Renal cortical epithelial cell (primary cell): ENCODE data around the gene NTF3. TPM values are rescaled to one million over a fixed set of nuclear protein-coding genes. Genes with fewer than 3 reads are reported as not detected.

Experiments used
- DNase-seq: peaks from one replicate; pipeline ENCODE4 v3.0.0-alpha.2; 2011; ENCODE audit warnings: low read depth
- total RNA-seq: library from RNA; depleted of rRNA; stranded (reverse); fragments of >200 nt; gene quantifications from 2 replicates; pipeline ENCODE4 v1.2.3, GENCODE V29; 2014

Gene NTF3
- total RNA-seq, 1 donor from 2014 or later: 3.6 TPM

DNA sequence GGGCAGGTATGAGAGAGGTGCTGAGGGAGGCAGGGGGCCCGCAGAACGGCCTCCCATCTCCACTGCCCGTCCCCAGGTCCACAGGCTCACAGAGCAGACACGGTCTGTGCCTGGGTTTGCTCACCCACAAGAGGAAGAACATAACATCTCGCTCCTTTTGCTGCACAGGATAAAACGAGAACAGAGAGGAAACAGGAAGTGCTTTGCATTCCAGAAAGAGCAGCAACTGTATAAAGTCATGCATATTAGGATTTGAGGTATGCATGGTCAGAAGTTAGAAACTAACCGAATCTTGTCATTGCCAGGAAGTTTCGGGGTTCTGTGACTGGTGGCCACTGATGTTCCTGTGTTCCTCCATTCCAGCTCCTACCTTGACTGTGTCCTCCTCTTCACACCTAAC, 25.0 kb downstream of the NTF3 start:
- DNase-seq: peak; percentile 76

- DNase-seq: peak; percentile 56
Observed at GRCh38 chr12:5458229-5459050, 26.5 kb downstream of the NTF3 start.

DNA sequence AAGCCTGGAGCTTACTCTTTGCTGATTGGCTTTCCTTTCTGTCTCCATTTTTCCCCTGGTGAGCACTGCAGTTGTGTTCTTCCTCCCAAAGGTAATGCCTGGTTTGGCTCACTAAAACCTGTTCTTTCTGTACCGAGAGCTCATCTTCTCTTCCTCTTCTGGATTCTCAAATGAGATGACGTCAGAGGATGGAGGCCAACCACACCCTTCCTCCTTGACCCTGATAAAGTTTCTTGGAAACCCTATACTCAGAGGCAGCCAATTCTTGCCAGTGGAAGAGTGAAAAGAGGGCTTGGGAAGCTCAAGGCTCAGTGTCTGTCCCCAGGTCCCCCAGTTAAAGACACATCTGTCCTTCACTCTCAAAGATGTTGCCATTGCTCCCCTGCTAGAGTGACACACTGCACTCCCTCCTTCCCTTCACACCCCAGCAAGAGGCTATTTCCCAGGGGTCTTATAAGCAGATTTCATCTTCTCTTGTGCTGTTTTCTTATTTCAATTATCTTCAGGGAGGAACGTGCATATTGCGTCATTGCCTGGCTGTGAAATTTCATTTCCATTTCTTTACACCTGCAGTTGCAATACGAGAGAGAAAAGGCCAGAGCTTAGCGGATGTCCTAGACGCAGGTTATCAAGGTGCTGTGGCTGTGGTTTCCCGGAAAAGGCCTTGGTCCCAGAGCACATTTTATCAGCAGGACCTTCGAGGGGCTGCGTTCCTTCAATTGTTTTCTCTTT, 27.3 kb downstream of the NTF3 start:
- no peak for DNase-seq

DNA sequence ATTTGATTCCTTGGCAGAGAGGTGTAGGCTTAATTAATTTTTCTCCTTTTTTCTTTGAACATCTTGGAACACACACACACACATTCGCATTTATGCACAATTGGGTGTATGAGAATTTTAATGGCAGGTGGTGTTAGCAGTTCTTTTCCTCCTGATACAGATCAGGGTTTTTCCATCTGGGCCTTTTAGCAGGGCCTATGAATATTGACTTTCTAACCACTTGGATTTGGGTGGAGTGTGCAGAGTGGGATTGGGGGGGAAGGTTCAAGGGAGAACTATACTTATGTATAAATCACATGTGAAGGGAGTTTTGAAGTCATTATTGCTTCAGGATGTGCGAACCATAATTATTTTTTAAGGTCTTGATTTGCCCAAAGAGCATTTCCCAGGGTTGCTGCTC, 28.9 kb downstream of the NTF3 start:
- no peak for DNase-seq

DNA sequence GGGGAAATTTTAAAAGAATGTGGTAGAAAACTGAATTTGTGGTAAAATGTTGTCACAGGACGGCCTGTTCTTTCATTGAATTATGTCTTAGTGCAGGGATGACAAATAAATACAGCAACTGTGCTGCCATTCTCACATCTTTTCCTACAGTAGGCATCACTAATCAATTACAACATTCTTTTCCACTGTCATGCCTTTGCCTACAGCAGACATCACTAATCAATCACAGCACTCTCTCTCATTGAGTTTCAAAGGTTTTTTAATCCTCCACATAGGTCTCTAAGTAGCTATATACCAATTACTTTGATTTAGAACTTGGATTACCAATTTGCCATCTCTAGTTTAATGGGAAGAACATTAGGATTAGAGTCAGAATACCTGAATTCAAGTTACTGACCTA, 30.1 kb downstream of the NTF3 start:
- no peak for DNase-seq

DNA sequence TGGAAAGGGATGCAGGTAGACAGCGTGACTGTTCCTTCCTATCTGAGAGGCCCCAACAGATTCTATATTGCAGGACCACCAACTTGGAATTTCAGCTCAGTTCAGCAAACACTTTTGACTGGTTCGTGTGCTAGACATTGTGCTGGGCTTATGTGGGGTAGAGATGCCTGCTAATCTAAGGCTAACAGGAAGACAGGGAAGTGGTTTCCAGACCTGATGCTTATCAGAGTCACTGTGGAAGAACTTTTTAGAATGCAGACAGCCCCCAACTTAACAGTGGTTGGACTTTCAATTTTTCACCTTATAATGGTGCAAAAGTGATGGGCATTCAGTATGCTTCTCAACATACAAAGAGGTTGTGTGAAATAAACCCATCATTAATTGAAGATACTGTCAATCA, 32.2 kb downstream of the NTF3 start:
- no peak for DNase-seq

DNA sequence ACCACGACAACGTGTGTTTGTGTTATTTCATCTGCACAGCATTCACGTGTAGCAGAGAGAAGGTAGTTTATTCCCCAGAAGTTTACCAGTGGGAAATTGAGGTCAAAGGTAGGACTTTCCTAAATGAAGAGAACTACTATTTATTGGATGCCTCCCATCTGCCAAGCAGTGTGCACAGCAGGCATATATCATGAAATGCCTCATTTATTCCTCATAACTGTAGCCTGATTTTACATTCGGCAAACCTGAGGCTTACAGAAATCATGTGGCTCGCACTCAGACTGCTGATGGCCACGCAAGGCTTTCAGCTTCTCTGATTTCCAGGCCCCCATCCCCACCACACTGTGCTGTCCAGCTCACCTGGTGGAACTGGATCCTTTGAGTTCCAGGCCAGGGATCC, 33.5 kb downstream of the NTF3 start:
- DNase-seq: no peak

DNA sequence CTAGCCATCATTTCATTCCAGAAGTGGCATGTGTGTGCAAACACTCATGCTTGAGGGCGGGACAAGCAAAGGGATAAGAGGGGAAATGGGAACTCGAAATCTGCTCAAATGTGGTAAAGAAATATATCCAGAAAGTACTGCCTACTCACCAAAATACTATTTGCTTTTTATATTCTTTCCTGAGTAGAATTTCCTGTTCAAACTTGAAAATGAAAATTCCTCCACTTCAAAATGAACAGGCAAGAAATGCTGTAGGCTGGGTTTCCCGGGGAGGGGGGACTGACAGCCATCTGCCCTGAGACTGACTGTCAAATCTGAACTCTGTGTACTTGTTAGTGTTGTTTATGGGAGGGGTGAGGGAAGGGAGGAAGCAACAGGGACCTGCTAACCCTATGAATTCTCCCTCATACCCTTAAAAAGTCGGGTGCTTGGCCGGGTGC, 34.6 kb downstream of the NTF3 start:
- no peak for DNase-seq

GRCh38 chr12:5467931-5468330, 36.0 kb downstream of the NTF3 start:
- DNase-seq: no peak

DNA sequence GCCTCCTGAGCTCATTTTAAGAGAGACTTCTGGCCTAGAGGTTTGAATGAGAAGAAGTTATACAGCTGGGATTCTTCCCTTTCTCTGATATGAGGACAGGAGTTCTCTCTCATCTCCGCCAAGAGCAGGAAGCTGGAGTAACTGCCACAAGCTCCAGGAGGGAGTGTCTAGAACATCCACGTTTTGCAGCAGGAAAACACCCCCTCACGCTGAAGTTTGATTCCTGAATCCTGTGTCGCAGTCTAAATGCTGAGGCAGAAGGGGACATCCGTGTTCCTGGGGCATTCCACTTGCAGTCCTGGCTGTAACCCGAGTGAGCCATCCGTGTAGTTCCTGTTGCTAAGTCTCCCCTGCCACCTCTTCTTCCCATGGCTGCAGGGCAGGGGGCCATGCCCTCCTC, 38.3 kb downstream of the NTF3 start:
- no peak for DNase-seq

- no peak for DNase-seq
Observed at GRCh38 chr12:5470703-5471102, 38.8 kb downstream of the NTF3 start.

- no peak for DNase-seq
Observed at GRCh38 chr12:5473076-5473782, 41.3 kb downstream of the NTF3 start.

DNA sequence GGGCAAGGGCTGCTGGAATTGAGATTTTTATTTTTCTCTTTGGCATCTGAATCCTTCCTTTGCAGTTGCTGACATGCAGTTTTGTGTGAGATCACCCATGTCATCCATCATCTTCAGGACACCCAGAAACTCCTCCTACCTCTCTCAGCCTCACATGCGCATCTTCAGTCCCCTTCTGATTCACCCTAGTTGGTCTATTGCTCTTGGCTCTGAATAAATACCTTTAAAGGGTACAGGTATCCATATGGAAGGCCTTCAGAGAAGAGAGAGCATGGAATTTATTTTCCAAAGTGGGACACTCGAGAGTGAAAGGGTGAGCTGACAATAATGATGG, 41.8 kb downstream of the NTF3 start:
- DNase-seq: no peak

DNA sequence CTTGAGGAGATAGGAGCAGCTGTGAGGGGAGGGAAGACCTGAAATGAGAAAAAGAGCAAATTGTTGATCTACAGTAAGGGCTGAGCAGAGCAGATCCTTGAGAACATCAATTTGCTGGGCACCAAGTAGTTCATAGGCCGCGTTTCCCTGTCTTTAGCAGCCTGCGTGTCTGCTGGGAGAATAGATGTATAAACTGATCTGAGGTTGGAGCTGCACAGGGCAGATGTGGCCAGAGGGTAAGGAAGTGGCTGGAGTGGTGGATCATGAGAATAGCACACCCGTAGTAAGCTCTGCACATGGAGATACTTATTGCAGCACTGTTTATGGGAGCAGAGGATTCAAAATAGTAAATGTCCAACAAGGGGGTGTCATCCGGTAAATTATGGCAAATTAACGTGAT, 44.4 kb downstream of the NTF3 start:
- DNase-seq: no peak

DNA sequence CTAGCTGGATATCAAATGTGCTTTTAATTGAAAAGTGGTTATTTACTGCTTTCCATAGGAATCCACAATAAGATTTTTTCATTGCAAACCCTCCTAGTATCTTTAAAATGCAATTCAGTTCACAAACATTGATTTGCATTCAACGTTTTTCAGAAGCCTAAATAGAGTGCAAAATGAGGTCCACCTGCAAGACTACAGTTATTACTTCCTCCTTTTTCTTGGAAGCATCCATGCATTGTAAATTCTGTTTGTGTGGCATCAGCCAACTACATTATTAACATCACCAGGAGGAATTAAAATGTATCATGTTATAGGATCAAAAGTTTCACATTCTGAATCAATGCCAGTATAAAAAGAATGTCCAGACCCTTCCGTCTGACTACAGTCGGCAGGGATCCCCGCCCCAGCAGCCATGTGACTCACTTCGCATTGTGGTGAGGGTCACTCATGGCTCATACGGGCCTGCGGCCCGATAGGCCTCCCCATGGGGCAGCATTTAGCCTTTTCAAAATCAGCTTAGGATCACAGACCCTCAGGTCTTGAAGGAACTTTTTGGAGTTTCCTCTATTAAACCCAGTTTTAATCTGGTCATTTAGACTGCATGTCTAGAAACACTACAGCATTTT, 46.3 kb downstream of the NTF3 start:
- DNase-seq: no peak

- no peak for DNase-seq
Observed at GRCh38 chr12:5479761-5480160, 47.9 kb downstream of the NTF3 start.

- no peak for DNase-seq
Observed at GRCh38 chr12:5480218-5480937, 48.5 kb downstream of the NTF3 start.

- no peak for DNase-seq
Observed at GRCh38 chr12:5480938-5481303, 49.0 kb downstream of the NTF3 start.

- no peak for DNase-seq
Observed at GRCh38 chr12:5481645-5482044, 49.7 kb downstream of the NTF3 start.

- no peak for DNase-seq
Observed at GRCh38 chr12:5484426-5484825, 52.5 kb downstream of the NTF3 start.

GRCh38 chr12:5485454-5485853, 53.5 kb downstream of the NTF3 start:
- no peak for DNase-seq

DNA sequence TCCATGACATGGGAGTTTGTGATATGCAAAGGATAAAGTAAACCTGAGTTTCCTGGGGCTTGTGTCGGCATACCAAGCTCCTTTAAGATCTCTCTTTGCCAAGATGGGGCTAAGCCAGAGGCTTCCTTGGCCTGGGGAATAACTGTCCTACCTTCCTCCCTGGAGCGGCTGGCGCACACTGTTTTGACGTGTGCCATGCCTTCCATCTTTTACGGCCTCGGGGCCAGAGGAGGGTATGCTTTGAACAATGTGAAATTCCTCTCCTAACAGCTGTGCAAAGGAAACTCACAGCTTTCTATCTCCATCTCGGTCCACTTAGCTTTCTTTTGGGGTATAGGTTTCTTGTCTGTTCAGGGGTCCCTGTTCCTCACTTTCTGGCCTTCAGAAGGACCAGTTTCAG, 55.2 kb downstream of the NTF3 start:
- no peak for DNase-seq
